Body of pancreas (tissue), 4 donors: ENCODE data around the gene MTREX. TPM values are rescaled to one million over a fixed set of nuclear protein-coding genes. Genes with fewer than 3 reads are reported as not detected.
A peak's percentile ranks its signal among the peaks of the same experiment; 100 is the strongest.
"Not testable (repeated sequence)": the region's sequence is repeated elsewhere in the genome, so short reads cannot be mapped to it uniquely, and the experiment has no call there.

Experiments
- ATAC-seq: fragments of 150-250 bp; one replicate; pipeline ENCODE4 v1.9.1; 2016
- DNase-seq, 4 donors: peaks; one replicate each; pipeline ENCODE4 v3.0.0-alpha.2; 2019
- H3K27ac ChIP-seq, 4 donors: fragments of 200-600 bp; sonication (generic); 1 replicate in 3 of 4; 2 replicates in 1 of 4; pipeline versions ENCODE4 v1.5.1 to v1.6.1; 2016 to 2019; ENCODE audit warnings: mild to moderate bottlenecking in 1 of 4, mixed read lengths in 1 of 4, moderate library complexity in 1 of 4
- H3K27me3 ChIP-seq, 2 donors: fragments of 200-600 bp; sonication (generic); one replicate each; pipeline ENCODE4 v1.6.0; 2016; ENCODE audit warnings: mild to moderate bottlenecking in 1 of 2
- H3K36me3 ChIP-seq, 2 donors: fragments of 200-600 bp; sonication (generic); replicated peaks in 1 of 2; 2 replicates each; pipeline ENCODE4 v1.5.1; 2016; ENCODE audit warnings: low read depth in 2 of 2; ENCODE audit not compliant: insufficient read depth in 1 of 2
- H3K4me1 ChIP-seq: fragments of 200-600 bp; sonication (generic); one replicate; pipeline ENCODE4 v1.6.0; 2016
- H3K4me3 ChIP-seq, 2 donors: fragments of 200-600 bp; sonication (generic); 1 replicate in 1 of 2; 2 replicates in 1 of 2; pipeline ENCODE4 v1.5.1; 2016 to 2019
- H3K9me3 ChIP-seq, 3 donors: fragments of 200-600 bp; sonication (generic); 1 replicate in 2 of 3; 2 replicates in 1 of 3; pipeline ENCODE4 v1.5.1; 2016
- POLR2A ChIP-seq, 3 donors: fragments of 450-650 bp; IDR thresholded peaks; one replicate each; pipeline ENCODE4 v1.6.1; 2016; ENCODE audit warnings: antibody characterized with exemption in 3 of 3, mild to moderate bottlenecking in 2 of 3
- WGBS, 2 donors: methylation state at CpG; one replicate each; pipeline ENCODE4 v1.1.5; 2017; 5-methylcytosine and 5-hydroxymethylcytosine counted together
- intact Hi-C: fragments of 100-400 bp; cut with DNase I; formaldehyde crosslinking; loops from one replicate; pipeline ENCODE4 v1.15.1; 2023
- total RNA-seq, 2 donors: library from RNA; depleted of rRNA; stranded (reverse); fragments of >200 nt; gene quantifications; one replicate each; pipeline ENCODE4 v1.1.0, GENCODE V29; 2016
- TF ChIP-seq, protein P1 (sequence below), 7 experiments: fragments of 450-650 bp in 4 of 7; fragments of 200-600 bp in 3 of 7; sonication (generic) in 3 of 7; IDR thresholded peaks; one replicate each; pipeline ENCODE4 v1.5.1; 2016 to 2019; ENCODE audit warnings: antibody characterized with exemption in 7 of 7

Gene MTREX
- total RNA-seq, 2 donors from 2014 or later = 35.5 to 36.9 TPM

DNA sequence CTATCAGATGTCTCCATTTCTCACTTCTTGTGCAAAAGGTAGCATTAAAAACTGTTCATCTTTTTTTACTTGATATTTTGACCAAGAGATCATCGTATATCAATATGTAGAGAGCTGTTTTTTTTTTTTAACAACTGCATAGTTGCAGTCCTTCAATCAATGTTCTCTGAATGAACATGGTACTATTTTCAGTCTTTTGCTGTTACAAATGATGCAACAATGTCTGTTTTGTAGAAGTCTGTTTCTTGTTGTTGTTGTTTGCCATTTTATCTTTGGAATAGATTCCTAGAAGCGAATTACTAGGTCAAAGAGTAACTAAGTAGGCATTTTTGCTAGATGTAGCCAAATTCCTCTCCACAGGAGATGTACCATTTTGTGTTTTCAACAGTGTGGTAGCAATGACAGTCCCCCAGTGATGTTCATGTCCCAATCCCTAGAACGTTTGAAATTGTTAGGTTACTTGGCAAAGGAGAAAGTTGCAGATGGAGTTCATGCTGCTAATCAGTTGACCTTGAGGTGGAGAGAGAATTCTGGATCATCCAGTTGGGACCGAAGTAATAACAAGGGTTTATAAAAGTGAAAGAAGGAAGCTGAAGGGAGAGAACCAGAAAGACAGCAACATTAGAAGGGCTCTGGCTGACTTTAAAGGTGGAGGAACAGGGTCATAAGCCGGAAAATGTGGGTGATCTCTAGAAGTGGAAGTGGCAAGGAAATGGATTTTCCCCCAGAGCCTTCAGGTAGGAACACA is 6.3 kb downstream of the MTREX start:
- H3K9me3 ChIP-seq = no peaks in the 10 kb centered on the region
- peak overlapping the region in 2 of 4 donors; percentile 42 to 49 for H3K27ac ChIP-seq

DNA sequence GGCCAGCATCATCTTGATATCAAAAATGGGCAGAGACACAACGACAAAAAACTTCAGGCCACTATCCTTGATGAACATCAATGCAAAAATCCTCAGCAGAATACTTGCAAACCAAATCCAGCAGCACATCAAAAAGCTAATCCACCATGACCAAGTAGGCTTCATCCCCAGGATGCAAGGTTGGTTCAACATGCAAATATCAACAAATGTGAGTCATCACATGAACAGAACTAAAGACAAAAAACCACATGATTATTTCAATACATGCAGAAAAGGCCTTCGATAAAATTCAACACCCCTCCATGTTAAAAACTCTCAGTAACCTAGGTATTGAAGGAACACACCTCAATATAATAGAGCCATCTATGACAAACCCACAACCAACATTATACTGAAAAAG is 8.5 kb downstream of the MTREX start:
- Histone ChIP-seq H3K36me3 (no peaks in the 10 kb centered on the region), H3K27me3 (no peaks in the 10 kb centered on the region), H3K27ac (no peak overlapping the region), H3K4me1 (peaks cover 19% of the 10 kb centered on the region), H3K9me3 (no peaks in the 10 kb centered on the region), H3K4me3 (no peak overlapping the region)
- ATAC-seq (no peak), DNase-seq (no peak)
- WGBS, 2 donors = 93 to 96% methylated on average over 2 of the region's 2 CpGs
- intact Hi-C loops = no loop called here
- TF ChIP-seq, protein P1, sequence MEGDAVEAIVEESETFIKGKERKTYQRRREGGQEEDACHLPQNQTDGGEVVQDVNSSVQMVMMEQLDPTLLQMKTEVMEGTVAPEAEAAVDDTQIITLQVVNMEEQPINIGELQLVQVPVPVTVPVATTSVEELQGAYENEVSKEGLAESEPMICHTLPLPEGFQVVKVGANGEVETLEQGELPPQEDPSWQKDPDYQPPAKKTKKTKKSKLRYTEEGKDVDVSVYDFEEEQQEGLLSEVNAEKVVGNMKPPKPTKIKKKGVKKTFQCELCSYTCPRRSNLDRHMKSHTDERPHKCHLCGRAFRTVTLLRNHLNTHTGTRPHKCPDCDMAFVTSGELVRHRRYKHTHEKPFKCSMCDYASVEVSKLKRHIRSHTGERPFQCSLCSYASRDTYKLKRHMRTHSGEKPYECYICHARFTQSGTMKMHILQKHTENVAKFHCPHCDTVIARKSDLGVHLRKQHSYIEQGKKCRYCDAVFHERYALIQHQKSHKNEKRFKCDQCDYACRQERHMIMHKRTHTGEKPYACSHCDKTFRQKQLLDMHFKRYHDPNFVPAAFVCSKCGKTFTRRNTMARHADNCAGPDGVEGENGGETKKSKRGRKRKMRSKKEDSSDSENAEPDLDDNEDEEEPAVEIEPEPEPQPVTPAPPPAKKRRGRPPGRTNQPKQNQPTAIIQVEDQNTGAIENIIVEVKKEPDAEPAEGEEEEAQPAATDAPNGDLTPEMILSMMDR (IDR thresholded peaks at IDR 0.05) = no peak
- TF ChIP-seq POLR2A (IDR thresholded peaks at IDR 0.05) = no peak

More for the DNA sequence above, 6.3 kb downstream of the MTREX start:
- H3K36me3 ChIP-seq = no peaks in the 10 kb centered on the region
- intact Hi-C loops = no loop called here
- no peak overlapping the region for H3K4me3 ChIP-seq
- no peak for DNase-seq
- 42 to 44% methylated on average over 5 of the region's 5 CpGs for WGBS, 2 donors
- ATAC-seq = no peak
- TF ChIP-seq, protein P1 (IDR thresholded peaks at IDR 0.05) = no peak
- TF ChIP-seq POLR2A (IDR thresholded peaks at IDR 0.05) = no peak
- H3K4me1 ChIP-seq = peaks cover 40% of the 10 kb centered on the region
- H3K27me3 ChIP-seq = no peaks in the 10 kb centered on the region

DNA sequence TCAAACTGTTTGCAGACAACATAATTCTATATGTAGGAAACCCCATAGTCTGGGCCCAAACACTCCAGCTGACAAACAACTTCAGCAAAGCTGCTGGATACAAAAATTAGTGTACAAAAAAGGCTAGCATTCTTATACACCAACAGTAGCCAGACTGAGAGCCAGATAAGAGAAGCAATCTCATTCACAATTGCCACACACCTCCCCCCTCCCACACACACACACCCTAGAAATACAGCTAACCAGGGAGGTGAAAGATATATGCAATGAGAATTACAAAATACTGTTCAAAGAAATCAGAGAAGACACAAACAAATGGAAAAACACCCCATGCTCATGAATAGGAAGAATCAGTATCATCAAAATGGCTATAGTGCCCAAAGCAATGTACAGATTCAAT is 9.0 kb downstream of the MTREX start:
- peaks cover 17% of the 10 kb centered on the region for H3K4me1 ChIP-seq
- no peaks in the 10 kb centered on the region for H3K36me3 ChIP-seq
- H3K27me3 ChIP-seq = no peaks in the 10 kb centered on the region
- H3K9me3 ChIP-seq = no peaks in the 10 kb centered on the region
- TF ChIP-seq, protein P1 (IDR thresholded peaks at IDR 0.05) = no peak
- TF ChIP-seq POLR2A (IDR thresholded peaks at IDR 0.05) = no peak
- H3K27ac ChIP-seq = no peak overlapping the region
- no peak overlapping the region for H3K4me3 ChIP-seq
- intact Hi-C loops = no loop called here
- no peak for ATAC-seq
- no peak for DNase-seq

DNA sequence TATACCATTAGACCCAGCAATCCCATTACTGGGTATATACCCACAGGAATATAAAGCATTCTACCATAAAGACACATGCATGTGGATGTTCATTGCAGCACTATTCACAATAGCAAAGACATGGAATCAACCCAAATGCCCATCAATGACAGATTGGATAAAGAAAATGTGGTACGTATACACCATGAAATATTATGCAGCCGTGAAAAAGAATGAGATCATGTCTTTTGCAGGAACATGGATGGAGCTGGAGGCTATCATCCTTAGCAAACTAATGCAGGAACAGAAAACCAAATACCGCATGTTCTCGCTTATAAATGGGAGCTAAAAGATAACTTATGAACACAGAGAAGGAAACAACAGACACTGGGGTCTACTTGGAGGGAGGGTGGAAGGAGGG is 10.4 kb downstream of the MTREX start:
- ATAC-seq, H3K9me3 ChIP-seq, H3K27me3 ChIP-seq, H3K27ac ChIP-seq, H3K4me3 ChIP-seq, DNase-seq, intact Hi-C loops, H3K36me3 ChIP-seq: not testable (repeated sequence)
- H3K4me1 ChIP-seq = peaks cover 13% of the 10 kb centered on the region
- WGBS, 2 donors = 94 to 99% methylated on average over 4 of the region's 4 CpGs

DNA sequence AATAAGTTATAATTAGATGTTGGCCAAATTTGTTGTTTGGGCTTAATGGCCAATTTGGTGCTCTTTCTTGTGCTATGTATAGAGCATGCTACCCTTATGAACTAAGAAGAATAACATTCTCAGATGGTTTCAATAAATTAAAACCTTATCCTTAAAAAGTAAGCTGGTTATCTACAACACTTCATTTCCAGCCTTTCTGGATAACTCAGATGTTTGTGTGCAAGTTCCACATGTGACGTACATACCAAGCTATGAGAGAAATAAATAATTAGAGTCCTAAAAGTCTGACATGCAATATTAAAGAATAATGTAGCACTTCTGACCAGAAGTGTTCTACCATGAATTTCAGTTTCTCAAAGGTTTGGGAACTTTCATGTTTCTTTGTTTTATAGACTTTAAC is 11.7 kb downstream of the MTREX start:
- TF ChIP-seq, protein P1 (IDR thresholded peaks at IDR 0.05) = no peak
- TF ChIP-seq POLR2A (IDR thresholded peaks at IDR 0.05) = no peak
- H3K27ac ChIP-seq = no peak overlapping the region
- no peaks in the 10 kb centered on the region for H3K9me3 ChIP-seq
- intact Hi-C loops = no loop called here
- H3K27me3 ChIP-seq = no peaks in the 10 kb centered on the region
- peaks cover 0 to 2% of the 10 kb centered on the region in 2 donors for H3K36me3 ChIP-seq
- WGBS, 2 donors = 85 to 97% methylated on average over 1 of the region's 1 CpG
- no peak overlapping the region for H3K4me3 ChIP-seq
- DNase-seq (no peak), ATAC-seq (no peak)
- peaks cover 8% of the 10 kb centered on the region for H3K4me1 ChIP-seq
